ENCODE results near the gene TGM6.

DNA sequence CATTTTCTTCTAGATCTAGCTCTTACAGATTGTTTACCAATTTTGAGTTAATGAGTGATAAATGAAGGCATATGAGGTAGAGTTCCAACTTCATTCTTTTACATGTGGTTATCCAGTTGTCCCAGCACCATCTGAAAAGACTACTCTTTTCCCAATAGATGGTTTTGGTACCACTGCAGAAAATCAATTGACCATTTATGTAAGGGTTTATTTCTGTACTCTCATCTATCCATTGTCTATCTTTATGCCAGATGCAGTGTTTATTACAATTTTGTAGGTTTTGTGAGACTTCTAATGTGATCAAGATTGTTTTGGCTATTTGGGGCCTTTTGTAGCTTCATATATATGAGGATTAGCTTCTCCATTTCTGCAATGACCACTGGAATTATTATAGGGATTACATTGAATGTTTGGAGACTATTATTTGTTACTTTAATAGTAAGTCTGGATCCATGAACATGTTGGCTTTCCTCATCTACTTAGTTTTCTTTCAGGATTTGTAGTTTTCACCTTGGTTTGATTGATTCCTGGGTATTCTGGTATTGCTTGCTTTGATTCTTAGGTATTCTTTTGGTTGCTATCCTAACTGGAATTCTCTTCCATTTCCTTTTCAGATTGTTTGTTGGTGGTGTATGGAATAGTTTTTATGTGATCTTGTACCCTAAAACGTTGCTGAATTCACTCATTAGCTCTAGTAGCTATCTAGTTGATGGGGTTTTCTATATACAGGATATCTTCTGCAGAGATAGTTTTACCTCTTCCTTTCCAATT, 79.5 kb downstream of the TGM6 start:
- TF ChIP-seq, protein P1, sequence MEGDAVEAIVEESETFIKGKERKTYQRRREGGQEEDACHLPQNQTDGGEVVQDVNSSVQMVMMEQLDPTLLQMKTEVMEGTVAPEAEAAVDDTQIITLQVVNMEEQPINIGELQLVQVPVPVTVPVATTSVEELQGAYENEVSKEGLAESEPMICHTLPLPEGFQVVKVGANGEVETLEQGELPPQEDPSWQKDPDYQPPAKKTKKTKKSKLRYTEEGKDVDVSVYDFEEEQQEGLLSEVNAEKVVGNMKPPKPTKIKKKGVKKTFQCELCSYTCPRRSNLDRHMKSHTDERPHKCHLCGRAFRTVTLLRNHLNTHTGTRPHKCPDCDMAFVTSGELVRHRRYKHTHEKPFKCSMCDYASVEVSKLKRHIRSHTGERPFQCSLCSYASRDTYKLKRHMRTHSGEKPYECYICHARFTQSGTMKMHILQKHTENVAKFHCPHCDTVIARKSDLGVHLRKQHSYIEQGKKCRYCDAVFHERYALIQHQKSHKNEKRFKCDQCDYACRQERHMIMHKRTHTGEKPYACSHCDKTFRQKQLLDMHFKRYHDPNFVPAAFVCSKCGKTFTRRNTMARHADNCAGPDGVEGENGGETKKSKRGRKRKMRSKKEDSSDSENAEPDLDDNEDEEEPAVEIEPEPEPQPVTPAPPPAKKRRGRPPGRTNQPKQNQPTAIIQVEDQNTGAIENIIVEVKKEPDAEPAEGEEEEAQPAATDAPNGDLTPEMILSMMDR (IDR thresholded peaks at IDR 0.05): no peak
- TF ChIP-seq ZNF121 (CRISPR knock-in tag; IDR thresholded peaks at IDR 0.05) (no peak), ATF1 (CRISPR knock-in tag; IDR thresholded peaks at IDR 0.05) (no peak), ELF4 (CRISPR knock-in tag; IDR thresholded peaks at IDR 0.05; ENCODE audit: low read depth) (no peak), ZNF232 (CRISPR knock-in tag; IDR thresholded peaks at IDR 0.05) (no peak), TP53 (CRISPR knock-in tag; IDR thresholded peaks at IDR 0.05) (no peak)
- TF ChIP-seq, protein P2, sequence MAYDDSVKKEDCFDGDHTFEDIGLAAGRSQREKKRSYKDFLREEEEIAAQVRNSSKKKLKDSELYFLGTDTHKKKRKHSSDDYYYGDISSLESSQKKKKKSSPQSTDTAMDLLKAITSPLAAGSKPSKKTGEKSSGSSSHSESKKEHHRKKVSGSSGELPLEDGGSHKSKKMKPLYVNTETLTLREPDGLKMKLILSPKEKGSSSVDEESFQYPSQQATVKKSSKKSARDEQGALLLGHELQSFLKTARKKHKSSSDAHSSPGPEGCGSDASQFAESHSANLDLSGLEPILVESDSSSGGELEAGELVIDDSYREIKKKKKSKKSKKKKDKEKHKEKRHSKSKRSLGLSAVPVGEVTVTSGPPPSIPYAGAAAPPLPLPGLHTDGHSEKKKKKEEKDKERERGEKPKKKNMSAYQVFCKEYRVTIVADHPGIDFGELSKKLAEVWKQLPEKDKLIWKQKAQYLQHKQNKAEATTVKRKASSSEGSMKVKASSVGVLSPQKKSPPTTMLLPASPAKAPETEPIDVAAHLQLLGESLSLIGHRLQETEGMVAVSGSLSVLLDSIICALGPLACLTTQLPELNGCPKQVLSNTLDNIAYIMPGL (CRISPR knock-in tag; IDR thresholded peaks at IDR 0.05): no peak
- TF ChIP-seq, protein P3, sequence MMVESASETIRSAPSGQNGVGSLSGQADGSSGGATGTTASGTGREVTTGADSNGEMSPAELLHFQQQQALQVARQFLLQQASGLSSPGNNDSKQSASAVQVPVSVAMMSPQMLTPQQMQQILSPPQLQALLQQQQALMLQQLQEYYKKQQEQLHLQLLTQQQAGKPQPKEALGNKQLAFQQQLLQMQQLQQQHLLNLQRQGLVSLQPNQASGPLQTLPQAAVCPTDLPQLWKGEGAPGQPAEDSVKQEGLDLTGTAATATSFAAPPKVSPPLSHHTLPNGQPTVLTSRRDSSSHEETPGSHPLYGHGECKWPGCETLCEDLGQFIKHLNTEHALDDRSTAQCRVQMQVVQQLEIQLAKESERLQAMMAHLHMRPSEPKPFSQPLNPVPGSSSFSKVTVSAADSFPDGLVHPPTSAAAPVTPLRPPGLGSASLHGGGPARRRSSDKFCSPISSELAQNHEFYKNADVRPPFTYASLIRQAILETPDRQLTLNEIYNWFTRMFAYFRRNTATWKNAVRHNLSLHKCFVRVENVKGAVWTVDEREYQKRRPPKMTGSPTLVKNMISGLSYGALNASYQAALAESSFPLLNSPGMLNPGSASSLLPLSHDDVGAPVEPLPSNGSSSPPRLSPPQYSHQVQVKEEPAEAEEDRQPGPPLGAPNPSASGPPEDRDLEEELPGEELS (CRISPR knock-in tag; IDR thresholded peaks at IDR 0.05): no peak

All from WTC11 (cell line).